NOMO-1 (cell line): Measurements from ENCODE around the gene KPNA3.
"Not testable (repeated sequence)": the region's sequence is repeated elsewhere in the genome, so short reads cannot be mapped to it uniquely, and the experiment has no call there.

ENCODE experiments used
- DNase-seq, 2 experiments: peaks; one replicate each; lab custom pipeline; 2025; ENCODE audit not compliant: unreplicated experiment in 2 of 2; lab: John Stamatoyannopoulos, UW

The KPNA3 gene

DNA sequence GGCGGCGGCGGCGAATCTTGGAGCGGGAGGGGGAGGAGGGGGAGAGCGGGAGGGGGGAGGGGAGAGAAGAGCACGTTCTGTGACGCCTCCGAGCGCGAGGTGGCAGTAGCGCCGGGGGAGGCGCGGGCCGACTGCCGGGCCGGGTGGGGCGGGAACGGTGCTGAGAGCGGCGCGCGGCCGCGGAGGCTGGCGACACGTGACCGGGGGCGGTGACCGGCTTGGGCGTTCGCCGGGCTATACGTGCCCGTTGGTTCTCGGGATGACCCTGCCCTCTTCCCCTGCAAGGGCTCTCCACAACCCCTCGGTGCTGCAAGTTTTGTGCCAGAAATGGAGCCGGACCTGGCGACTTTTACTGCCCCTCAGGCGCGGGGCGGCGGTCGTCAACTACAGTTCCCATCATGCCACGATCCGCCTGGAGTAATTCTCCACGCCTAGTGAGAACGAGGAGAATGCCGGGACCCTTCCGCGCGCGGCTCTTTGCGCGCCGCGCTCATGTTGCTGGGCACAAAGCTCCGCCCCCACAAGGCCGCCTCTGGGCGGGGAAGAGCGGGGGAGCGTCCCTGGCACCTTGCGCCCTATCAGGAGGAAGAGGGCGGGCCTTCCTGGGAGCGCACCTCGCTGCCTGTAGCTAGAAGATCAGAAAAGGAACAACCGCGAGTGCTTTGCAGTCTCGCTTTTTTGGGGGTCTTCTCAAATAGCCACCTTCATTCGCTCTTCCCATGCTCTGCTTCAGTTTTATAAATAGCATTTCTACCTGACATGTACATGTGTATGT is at the start of gene KPNA3:
Gene KPNA3, minus strand, starts transcription at position 133 of the 775 bp plus-strand sequence. CDS start 176 bp downstream, outside the sequence.
- DNase-seq: peak; percentile 98

DNA sequence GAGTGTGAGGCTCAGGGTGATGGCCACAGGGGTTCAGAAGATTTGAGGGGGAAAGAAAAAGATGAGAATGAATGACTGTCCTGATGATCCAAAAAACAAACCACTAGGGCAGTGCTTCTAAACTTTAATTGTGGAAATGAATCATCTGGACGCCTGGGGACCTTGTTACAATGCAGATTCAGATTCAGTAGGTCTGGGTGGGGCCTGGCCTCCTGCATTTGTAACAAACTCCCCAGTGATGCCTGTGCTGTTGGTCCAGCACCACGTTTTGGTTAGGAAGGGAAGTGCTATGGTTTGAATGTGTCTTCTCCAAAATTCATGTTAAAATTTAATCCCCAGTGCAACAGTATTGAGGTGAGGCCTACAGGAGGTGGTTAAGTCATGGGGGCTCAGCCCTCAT is 49.5 kb upstream of the KPNA3 start:
- DNase-seq: no peak

DNA sequence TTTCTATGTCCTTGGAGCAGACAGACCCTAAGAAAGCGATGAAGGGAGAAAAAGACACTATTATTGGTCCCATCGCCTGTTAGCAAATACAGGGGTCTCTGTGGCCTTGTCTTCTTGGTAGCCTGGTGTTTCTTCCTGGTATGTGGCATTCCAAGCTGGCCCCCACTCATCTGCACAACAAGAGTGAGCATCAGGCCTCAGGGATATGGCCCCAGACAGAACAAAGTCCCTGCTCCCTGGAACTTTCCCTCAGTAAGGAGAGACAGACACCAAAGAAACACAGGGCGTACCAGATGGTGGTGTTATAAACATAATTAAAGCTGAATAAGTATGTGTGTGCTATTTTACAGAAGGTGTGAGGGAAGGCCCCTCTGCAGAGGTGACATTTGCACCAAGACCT is 48.2 kb upstream of the KPNA3 start:
- no peak for DNase-seq

DNA sequence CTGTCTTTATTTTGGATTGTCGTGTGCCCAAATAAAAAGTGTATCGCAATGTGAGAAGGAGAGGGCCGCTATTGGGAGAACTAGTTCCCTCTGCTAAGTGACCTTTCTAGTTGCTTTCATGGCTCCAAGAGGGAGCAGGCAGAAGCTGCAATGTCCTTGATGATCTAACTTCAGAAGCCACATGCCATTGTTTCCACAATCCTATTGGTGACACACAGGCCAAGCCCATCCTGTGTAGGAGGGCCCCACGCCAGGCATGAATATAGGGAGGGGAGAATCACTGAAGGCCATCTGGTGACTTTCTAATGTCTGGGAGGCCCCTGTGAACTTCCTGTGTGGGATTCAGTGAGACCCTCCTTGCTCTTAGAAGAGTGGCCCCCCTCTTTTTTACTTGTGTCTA is 47.8 kb upstream of the KPNA3 start:
- DNase-seq: peak; percentile 20 to 36

- no peak for DNase-seq
Observed at GRCh38 chr13:49838989-49839388, 46.5 kb upstream of the KPNA3 start.

DNA sequence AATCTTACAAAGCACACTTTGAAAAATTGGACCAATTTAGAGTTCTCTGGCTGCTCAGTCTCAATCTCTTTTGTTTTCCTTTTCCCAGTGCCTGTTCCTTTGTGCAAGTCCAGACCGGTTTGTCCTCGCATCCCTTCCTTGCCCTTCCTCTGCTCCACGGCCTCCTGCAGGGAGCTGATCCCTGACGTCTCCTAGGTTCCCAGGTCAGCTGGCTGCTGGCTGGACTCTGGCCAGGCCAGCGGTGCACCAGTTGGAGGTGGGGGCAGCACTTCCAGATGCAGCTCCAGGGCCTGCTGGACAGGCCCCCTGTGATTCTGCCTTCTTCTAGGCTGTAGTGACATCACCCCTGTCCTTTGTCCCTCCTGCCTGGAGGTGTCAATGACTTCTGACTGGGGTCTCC is 44.0 kb upstream of the KPNA3 start:
- DNase-seq: no peak

DNA sequence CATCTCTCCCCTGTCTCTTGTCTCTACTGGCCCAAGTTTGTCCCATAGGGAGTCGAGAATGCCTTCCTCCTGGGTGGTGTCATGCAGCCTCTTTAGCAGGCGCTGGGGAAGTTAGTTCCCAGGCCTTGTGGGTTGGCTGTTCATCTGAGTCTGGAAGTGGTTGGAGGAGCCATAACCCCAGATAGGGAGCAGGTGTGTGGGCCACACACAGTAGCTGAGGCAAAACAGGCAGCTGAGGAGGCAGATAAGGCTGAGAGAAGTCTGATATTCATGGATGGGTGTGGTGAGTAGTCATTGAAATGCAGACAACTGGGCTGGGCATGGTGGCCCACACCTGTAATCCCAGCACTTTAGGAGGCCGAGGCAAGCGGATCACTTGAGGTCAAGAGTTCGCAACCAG is 40.9 kb upstream of the KPNA3 start:
- DNase-seq: no peak

- DNase-seq: no peak
Observed at GRCh38 chr13:49831455-49831854, 39.0 kb upstream of the KPNA3 start.

GRCh38 chr13:49830721-49831120 is 38.2 kb upstream of the KPNA3 start:
- DNase-seq: no peak

DNA sequence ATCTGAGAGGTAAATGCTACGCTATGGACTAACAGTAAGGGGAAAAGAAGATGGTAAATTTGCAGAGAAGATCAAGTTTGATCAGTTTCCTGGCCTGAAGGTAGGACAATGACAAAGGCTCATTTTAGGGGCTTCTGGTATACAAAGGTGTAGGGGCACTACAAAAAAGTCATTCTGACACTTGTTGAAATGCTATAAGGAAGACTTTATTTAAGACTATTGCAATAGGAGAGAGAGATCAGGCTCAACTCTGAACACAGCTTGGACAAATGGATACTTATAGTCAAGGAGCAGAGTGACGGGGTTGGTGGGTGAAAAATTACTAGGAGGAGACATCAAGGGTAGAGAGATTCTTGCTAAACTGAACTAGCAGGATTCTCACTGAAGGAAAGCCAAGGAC is 37.2 kb upstream of the KPNA3 start:
- DNase-seq: no peak

DNA sequence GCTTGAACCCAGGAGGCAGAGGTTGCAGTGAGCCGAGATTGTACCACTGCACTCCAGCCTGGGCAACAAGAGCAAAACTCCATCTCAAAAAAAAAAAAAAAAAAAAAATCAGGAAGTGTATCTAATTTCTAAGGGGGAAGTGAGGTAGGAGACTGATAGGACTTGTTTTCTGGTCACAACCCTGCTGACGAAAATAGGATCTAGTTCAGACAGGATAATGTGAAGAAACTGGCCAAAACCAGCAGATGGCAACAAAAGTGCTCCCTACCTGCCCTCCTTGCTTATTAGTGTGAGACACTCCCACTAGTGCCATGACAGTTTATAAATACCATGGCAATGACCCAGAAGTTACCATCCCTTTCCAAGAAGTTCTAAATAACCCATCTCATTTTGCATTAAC is 36.0 kb upstream of the KPNA3 start:
- peak; percentile 63 to 84 for DNase-seq

DNA sequence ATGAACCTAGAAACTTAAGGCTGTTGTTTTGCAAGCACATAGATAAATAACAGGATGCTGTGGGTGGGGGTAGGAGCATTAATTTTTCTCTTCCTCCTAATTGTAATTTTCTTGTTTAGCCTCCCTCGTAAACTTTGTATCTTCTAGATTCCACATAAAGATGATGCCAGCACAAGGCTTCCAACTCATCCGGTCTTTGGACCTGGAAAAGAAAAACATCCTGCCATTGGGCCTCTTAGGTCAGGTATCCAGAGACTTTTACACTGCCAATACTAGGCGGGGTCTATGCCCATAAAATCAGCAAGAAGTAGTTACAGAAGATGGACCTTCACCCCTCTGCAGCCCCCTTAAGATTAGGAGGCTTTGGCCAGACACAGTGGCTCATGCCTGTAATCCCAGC is 35.4 kb upstream of the KPNA3 start:
- no peak for DNase-seq

DNA sequence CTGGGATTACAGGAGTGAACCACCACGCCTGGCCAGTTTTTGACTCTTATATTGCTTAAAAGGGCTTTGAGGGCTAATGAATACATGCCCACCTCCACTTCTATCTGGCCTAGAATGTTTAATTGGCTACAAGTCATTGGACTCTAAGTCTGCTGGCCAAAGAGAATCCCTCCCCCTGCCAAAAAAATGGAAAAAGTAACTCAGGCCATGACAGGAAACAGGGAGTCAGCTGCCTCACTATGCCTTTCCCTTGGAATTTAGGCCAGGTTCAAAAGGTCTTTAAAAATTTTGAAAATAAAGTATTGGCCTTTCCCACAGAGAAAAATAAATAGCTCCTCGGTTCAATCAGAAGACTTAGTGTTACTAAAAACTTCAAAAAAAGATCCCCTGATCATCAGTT is 34.9 kb upstream of the KPNA3 start:
- no peak for DNase-seq

GRCh38 chr13:49821216-49822009 is 28.9 kb upstream of the KPNA3 start:
- no peak for DNase-seq

- no peak for DNase-seq
Observed at GRCh38 chr13:49820591-49821215, 28.2 kb upstream of the KPNA3 start.

GRCh38 chr13:49816047-49816446 is 23.6 kb upstream of the KPNA3 start:
- not testable (repeated sequence) for DNase-seq

DNA sequence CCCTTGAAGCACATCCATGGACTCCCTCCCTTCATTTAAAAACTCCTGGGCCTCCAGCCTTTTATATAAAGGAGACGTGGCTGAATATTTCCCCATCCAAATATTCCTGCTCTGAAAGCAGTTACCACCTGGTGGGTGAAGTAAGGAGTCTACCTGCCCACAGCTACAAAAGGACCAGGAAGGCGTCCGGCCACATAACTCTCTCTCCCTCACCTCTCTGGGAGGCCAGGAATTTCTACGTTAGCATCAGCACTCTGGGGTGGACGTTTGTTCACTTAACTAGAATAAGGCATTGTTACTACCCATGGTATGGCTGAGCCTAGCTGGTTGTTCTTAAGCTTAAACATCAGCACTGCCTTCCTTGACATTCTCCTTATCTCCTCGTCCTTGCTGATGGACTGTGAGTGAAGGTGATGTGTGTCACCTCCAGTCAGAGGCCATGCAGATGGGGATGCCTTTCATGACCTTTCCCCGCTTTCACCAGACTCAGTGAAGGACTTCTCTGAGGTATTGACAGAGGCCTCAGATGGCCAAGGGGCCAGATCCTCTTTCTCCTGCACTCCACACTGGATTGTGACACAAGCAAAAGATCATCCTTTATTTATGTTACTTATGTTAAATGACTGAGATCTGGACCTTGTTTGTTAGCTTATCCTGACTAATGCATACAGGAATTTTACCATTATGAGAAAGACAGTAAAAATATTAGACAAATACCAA is 22.2 kb upstream of the KPNA3 start:
- no peak for DNase-seq

DNA sequence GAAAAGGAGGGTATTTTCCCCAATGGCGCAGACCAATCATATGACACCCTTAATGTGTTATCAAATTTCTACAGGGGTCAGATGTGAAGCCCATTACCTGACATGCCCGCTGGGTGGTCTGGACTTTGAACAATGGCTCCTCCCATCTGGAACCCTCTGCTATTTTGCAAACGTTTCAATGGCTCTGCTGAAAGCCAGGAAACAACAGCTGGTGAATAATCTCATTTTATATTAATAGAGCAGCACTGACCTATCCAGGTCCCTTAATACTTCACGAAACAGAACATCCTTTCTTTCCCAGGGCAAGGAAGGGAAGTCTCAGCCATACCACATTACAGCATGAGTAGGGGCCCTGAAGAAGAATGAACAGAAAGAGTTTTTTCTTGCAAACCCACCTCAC is 20.3 kb upstream of the KPNA3 start:
- DNase-seq: no peak

GRCh38 chr13:49811527-49811908 is 19.0 kb upstream of the KPNA3 start:
- no peak for DNase-seq

DNA sequence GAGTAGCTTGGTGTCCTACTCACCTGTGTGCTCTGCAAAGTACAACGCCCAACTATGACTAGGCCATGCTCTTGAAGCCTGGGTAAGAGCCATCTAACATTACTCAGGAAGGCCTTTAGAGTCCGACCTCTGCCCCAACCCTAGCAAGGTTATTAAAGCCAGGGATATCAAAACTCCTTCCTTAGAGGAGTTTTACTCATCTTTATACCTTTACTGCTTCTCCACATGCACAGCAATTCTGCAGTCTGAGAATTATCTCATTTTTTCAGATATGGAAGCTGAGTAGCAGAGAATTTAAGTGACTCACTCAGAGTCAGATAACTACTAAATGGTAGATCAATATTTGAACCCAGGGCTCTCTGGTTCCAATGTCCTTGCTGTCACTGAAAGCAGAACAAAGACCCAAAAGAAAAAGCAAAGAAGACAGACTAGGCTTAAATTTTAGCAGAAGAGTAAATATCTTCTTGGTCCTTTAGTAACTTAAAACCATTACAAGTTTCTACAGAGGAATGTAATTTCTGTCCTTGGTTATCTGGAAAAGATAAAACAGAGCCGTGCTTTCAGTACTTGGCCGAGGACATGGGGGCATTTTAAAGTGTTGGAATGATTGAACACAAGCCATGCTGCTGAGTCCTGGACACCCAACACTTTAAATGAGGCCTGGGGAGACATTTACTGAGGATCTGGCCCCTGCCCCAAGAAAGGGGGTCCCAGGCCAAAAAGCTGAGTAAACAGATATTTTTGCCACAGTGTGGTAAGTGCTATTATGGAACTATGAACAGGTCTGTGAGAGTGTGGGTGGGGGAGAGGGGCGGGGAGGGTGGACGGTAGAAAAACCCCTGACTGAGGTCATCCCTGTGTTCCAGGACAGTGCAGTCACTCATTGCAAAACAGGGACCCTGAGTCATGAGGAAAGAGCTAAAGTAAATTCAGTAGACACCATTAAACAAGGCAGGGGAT is 18.4 kb upstream of the KPNA3 start:
- no peak for DNase-seq
